ENCODE results near the gene PA2G4. TPM values are rescaled to one million over a fixed set of nuclear protein-coding genes. Genes with fewer than 3 reads are reported as not detected.

Gene PA2G4
- total and polyA plus RNA-seq, 2 donors (not counting 3 experiments of a cell fraction or from before 2014, with no cell fraction given), result 121 to 188 TPM

DNA sequence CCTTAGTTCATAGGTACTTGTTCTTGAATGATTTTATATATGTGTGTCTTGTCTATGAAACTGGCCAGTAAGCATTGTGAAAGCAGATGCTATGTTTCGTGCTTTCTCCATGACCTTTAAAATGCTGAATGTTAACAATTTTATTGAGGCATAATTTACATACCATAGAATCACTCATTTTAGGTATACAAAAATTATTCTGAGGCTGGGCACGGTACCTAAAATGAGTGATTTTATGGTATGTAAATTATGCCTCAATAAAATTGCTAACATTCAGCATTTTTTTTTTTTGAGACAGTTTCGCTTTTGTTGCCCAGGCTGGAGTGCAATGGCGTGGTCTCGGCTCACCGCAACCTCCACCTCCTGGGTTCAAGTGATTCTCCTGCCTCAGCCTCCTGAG, 30.5 kb downstream of the PA2G4 start:
- Histone ChIP-seq H4K20me1 (replicated peaks; ENCODE audit: control insufficient read depth, extremely low read depth, insufficient read depth, low read length) (no peaks in the 10 kb centered on the region), H3K4me3 (replicated peaks in 1 of 3; ENCODE audit: insufficient read depth in 1 of 3, low read depth in 1 of 3, low read length in 3 of 3) (no peak overlapping the region), H3K9me3 (replicated peaks; ENCODE audit: control insufficient read depth, insufficient read depth, low read length) (no peaks in the 10 kb centered on the region), H3K9ac (replicated peaks; ENCODE audit: extremely low read depth, insufficient read depth, low read length) (no peak overlapping the region), H3K36me3 (ENCODE audit: control insufficient read depth in 2 of 2, extremely low read depth in 1 of 2, insufficient read depth in 2 of 2, low read length in 2 of 2) (peaks cover 22 to 60% of the 10 kb centered on the region in 2 experiments), H3K9me1 (replicated peaks; ENCODE audit: control insufficient read depth, extremely low read depth, insufficient read depth, low read length) (no peaks in the 10 kb centered on the region), H2AFZ (ENCODE audit: low read depth, low read length) (no peak overlapping the region), H3K4me2 (ENCODE audit: insufficient read depth, low read length) (no peak overlapping the region), H3K4me1 (ENCODE audit: control insufficient read depth, extremely low read depth, insufficient read depth, low read length) (no peaks in the 10 kb centered on the region), H3K27me3 (ENCODE audit: control insufficient read depth in 2 of 2, insufficient read depth in 2 of 2, low read length in 2 of 2) (no peaks in the 10 kb centered on the region), H3K79me2 (ENCODE audit: control insufficient read depth, insufficient read depth, low read length) (peaks cover 6% of the 10 kb centered on the region), H3K27ac (ENCODE audit: insufficient read depth, low read depth, low read length) (no peak overlapping the region)
- no peak for TF ChIP-seq JUN (IDR thresholded peaks at IDR 0.05; ENCODE audit: borderline replicate concordance, insufficient read depth, insufficient read length, low read depth)
- POLR2A ChIA-PET, result no interaction called here
- no peak for FAIRE-seq
- DNase-seq (ENCODE audit: low read depth, low spot score), result no peak
- no TSS peak for BruUV-seq (replicated peaks)
- dilution Hi-C loops (cut with MboI; ENCODE audit: extremely low pct_ligation_motif_present, low sequenced_read_pairs) (no loop called here), intact Hi-C loops (cut with micrococcal nuclease) (no loop called here)
- CTCF ChIA-PET, result no interaction called here

GRCh38 chr12:56137853-56138571, 33.7 kb downstream of the PA2G4 start:
- BruUV-seq (replicated peaks), result no TSS peak
- dilution Hi-C loops (cut with MboI; ENCODE audit: extremely low pct_ligation_motif_present, low sequenced_read_pairs), result no loop called here

More at GRCh38 chr12:56137853-56138571, 33.7 kb downstream of the PA2G4 start:
- DNase-seq (ENCODE audit: low read depth, low spot score) (no peak), FAIRE-seq (no peak)
- H3K79me2 ChIP-seq (ENCODE audit: control insufficient read depth, insufficient read depth, low read length), result no peaks in the 10 kb centered on the region
- ChIA-PET POLR2A (interaction anchor here (0.6 kb wide), 1 partner anchor 25 kb away, joined by 3 read pairs; no protein-coding TSS in a partner anchor), CTCF (interaction anchor here (0.8 kb wide), 1 partner anchor 10 kb away, joined by 3 read pairs; the partner anchor contains the start of gene ESYT1)
- intact Hi-C loops (cut with micrococcal nuclease), result no loop called here
- H3K4me1 ChIP-seq (ENCODE audit: control insufficient read depth, extremely low read depth, insufficient read depth, low read length), result peaks cover 5% of the 10 kb centered on the region
- no peak overlapping the region for H2AFZ ChIP-seq (ENCODE audit: low read depth, low read length)
- H3K36me3 ChIP-seq (ENCODE audit: control insufficient read depth in 2 of 2, extremely low read depth in 1 of 2, insufficient read depth in 2 of 2, low read length in 2 of 2), result peaks cover 23 to 50% of the 10 kb centered on the region in 2 experiments
- H3K9ac ChIP-seq (replicated peaks; ENCODE audit: extremely low read depth, insufficient read depth, low read length), result no peak overlapping the region
- no peak overlapping the region for H3K4me2 ChIP-seq (ENCODE audit: insufficient read depth, low read length)
- H3K4me3 ChIP-seq (replicated peaks in 1 of 3; ENCODE audit: insufficient read depth in 1 of 3, low read depth in 1 of 3, low read length in 3 of 3), result no peak overlapping the region
- TF ChIP-seq GATA2 (IDR thresholded peaks at IDR 0.05; ENCODE audit: insufficient read depth, insufficient read length, low read depth, low read length) (no peak), MYC (IDR thresholded peaks at IDR 0.05; ENCODE audit: low read depth, low read length) (no peak), EZH2 (IDR thresholded peaks at IDR 0.05; ENCODE audit: borderline replicate concordance, low read depth, low read length, severe bottlenecking) (no peak), CTCF (IDR thresholded peaks at IDR 0.05; ENCODE audit: extremely low read depth in 1 of 2, insufficient read depth in 1 of 2, low read depth in 1 of 2, low read length in 2 of 2) (no peak), FOS (IDR thresholded peaks at IDR 0.05; ENCODE audit: borderline replicate concordance, insufficient read depth, low read length) (no peak), MAX (IDR thresholded peaks at IDR 0.05; ENCODE audit: insufficient read depth, insufficient read length) (no peak), POLR2A (IDR thresholded peaks at IDR 0.05; ENCODE audit: low read depth, low read length) (no peak), JUN (IDR thresholded peaks at IDR 0.05; ENCODE audit: borderline replicate concordance, insufficient read depth, insufficient read length, low read depth) (no peak), POLR2AphosphoS5 (IDR thresholded peaks at IDR 0.05; ENCODE audit: insufficient read depth, low read depth, low read length) (no peak)
- H3K27me3 ChIP-seq (ENCODE audit: control insufficient read depth in 2 of 2, insufficient read depth in 2 of 2, low read length in 2 of 2), result no peaks in the 10 kb centered on the region
- H3K9me3 ChIP-seq (replicated peaks; ENCODE audit: control insufficient read depth, insufficient read depth, low read length), result no peaks in the 10 kb centered on the region
- H4K20me1 ChIP-seq (replicated peaks; ENCODE audit: control insufficient read depth, extremely low read depth, insufficient read depth, low read length), result no peaks in the 10 kb centered on the region
- no peak overlapping the region for H3K27ac ChIP-seq (ENCODE audit: insufficient read depth, low read depth, low read length)
- H3K9me1 ChIP-seq (replicated peaks; ENCODE audit: control insufficient read depth, extremely low read depth, insufficient read depth, low read length), result no peaks in the 10 kb centered on the region
